Heart left ventricle (tissue), 13 donors: ENCODE measurements around the gene TKFC.

Source experiments
- CTCF ChIP-seq, 12 donors: fragments of 200-600 bp; sonication (generic) in 4 of 12; IDR thresholded peaks; one replicate each; pipeline versions ENCODE4 v1.5.0 to v1.8.0; 2018 to 2022; ENCODE audit warnings: antibody characterized with exemption in 12 of 12, mild to moderate bottlenecking in 5 of 12
- POLR2A ChIP-seq, 2 donors: fragments of 450-650 bp; IDR thresholded peaks; one replicate each; pipeline ENCODE4 v1.6.1; 2017; ENCODE audit warnings: antibody characterized with exemption in 2 of 2, mild to moderate bottlenecking in 2 of 2, moderate library complexity in 2 of 2
- donor health status: ischemic (EF 13 %, LVEDD 7.1; RV severe dilation, severe dysfunction).
- donor health status: DM: no; HTN: yes; CAD: no.
- donor health status: DM: no; HTN: no; CAD: no.
- donor health status: ischemic (EF 25% LVEDD 6.9; RV normal size, moderate dysfunction).
- donor health status: ischemic (EF 25% LVEDD 5.7; RV mildly dilated, moderate dysfunction).
- donor health status: ischemic (EF 35%, LVEDD 5.7; RV mildly dilated, moderate dysfunction).
- donor health status: nonischemic (EF 11% LVEDD 7.7; RV severe dilation, severe dysfunction).
- donor health status: DM: yes; HTN: yes; CAD: no.
- donor health status: PGD.
- donor health status: ischemic (EF 29% LVEDD 5.4; RV normal size, mild dysfunction).
- donor health status: nonischemic (EF 23%, LVEDD 6.1; RV moderate dilation, normal function).

- TF ChIP-seq CTCF (IDR thresholded peaks at IDR 0.05) (no peak), POLR2A (IDR thresholded peaks at IDR 0.05) (no peak)
Measured at GRCh38 chr11:61292356-61292755, 40.7 kb upstream of the TKFC start.
